22Rv1 (cell line): Measurements from ENCODE around the gene ZBTB40.

ENCODE experiments used
- H3K27ac ChIP-seq: fragments of 450-650 bp; 2 replicates; pipeline ENCODE4 v1.5.1; 2017
- CTCF ChIP-seq: fragments of 450-650 bp; IDR thresholded peaks from 2 replicates; pipeline ENCODE4 v1.5.1; 2017; ENCODE audit warnings: mild to moderate bottlenecking
- ZFX ChIP-seq: fragments of 450-650 bp; IDR thresholded peaks from 2 replicates; pipeline ENCODE4 v1.6.1; 2017; ENCODE audit warnings: antibody characterized with exemption, borderline replicate concordance

The ZBTB40 gene

DNA sequence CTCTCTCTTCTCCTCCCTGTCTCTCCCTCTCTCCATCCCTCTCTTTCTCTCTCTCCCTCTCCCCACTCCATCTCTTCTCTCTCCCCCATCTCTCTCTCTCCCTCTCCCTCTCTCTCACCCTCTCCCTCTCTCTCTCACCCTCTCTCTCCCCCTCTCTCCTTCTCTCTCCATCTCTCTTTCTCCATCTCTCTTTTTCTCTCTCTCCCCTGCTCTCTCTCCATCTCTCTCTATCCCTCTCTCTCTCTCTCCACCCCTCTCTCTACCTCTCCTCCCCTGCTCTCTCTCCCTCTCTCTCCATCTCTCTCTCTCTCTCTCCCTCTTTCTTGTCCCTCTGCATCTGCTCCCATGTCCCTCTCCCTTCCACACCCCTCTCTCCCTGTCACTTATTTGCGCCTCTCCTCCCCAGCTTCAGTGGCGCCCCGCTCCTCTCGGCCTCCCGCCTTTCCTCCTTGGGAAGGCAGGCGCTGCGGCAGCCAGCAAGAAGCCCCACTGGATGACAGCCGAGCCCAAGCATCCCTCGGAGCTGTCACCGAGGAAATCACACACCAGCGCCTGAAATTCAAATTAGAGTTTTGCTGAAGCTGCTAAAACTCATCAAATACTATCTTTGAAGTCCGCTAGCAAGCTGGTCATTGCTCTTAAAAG, 96.3 kb downstream of the ZBTB40 start:
- no peak overlapping the region for H3K27ac ChIP-seq
- no peak for TF ChIP-seq ZFX
- no peak for TF ChIP-seq CTCF

DNA sequence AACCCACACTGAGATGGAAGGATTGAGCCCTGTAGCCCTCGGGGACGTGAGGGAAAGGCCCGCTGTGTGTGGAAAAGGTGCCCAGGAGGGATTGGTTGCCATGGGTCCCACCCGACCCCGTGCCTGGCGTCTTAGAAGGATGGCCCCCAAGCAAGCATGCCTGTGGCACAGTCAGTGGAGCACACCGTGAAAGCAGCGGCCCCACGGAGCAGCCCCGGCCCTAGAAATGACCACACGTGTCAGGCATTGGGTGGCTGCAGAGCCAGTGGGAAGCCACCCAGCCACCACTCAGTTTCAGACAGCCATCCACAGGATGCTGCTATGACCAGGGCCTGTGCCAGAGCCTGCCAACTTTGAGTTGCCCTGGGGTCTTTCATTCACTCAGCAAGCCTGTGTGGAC, 98.4 kb downstream of the ZBTB40 start:
- TF ChIP-seq CTCF (no peak), ZFX (no peak)
- no peak overlapping the region for H3K27ac ChIP-seq

DNA sequence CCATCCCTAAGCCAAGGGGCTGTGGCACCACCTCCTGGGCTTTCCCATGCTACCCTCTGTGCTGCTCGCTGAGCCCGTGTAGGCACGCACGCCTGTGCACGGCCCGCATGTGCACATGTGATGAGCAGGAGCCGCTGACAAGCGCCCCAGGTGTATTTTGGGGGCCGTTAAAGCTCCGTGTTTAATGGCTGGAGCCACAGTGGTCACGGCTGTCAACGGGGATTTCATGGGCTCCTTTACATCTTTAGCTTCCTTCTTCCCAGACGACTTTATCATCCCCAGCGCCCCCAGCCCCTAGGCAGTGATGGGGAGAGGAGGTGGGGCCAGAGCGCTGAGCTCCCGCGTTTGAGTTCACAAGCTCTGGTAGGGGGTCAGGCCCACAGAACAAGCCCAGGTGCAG, 99.9 kb downstream of the ZBTB40 start:
- H3K27ac ChIP-seq: no peak overlapping the region
- no peak for TF ChIP-seq CTCF
- no peak for TF ChIP-seq ZFX

- TF ChIP-seq CTCF (no peak), ZFX (no peak)
- H3K27ac ChIP-seq: no peak overlapping the region
Observed at GRCh38 chr1:22552021-22552420, 100.4 kb downstream of the ZBTB40 start.

GRCh38 chr1:22553104-22553880, 101.6 kb downstream of the ZBTB40 start:
- TF ChIP-seq CTCF: no peak
- no peak overlapping the region for H3K27ac ChIP-seq

GRCh38 chr1:22553991-22554522, 102.4 kb downstream of the ZBTB40 start:
- TF ChIP-seq ZFX (no peak), CTCF (no peak)
- H3K27ac ChIP-seq: no peak overlapping the region

GRCh38 chr1:22555371-22555656, 103.7 kb downstream of the ZBTB40 start:
- H3K27ac ChIP-seq: no peak overlapping the region
- TF ChIP-seq CTCF: no peak
- no peak for TF ChIP-seq ZFX
